Spinal cord (tissue), 10 donors: Measurements from ENCODE around the gene DHX9. TPM values are rescaled to one million over a fixed set of nuclear protein-coding genes. Genes with fewer than 3 reads are reported as not detected.
A peak's percentile ranks its signal among the peaks of the same experiment; 100 is the strongest.

Source experiments
- DNase-seq, 6 donors: peaks; one replicate each; pipeline versions ENCODE4 v3.0.0 to v3.0.0-alpha.2; 2013 to 2015; ENCODE audit warnings: low spot score in 6 of 6, low read depth in 4 of 6
- H3K27ac ChIP-seq: one replicate; pipeline ENCODE4 v1.5.1; 2013; ENCODE audit warnings: low read depth, low read length, control low read depth
- H3K27me3 ChIP-seq: one replicate; pipeline ENCODE4 v1.6.1; 2013; ENCODE audit warnings: low read length; ENCODE audit not compliant: control insufficient read depth, insufficient read depth
- H3K36me3 ChIP-seq: one replicate; pipeline ENCODE4 v1.6.1; 2013; ENCODE audit warnings: low read length; ENCODE audit not compliant: control insufficient read depth, insufficient read depth
- H3K4me1 ChIP-seq: one replicate; pipeline ENCODE4 v1.6.1; 2013; ENCODE audit warnings: low read length; ENCODE audit not compliant: control insufficient read depth, insufficient read depth
- H3K4me3 ChIP-seq: one replicate; pipeline ENCODE4 v1.5.1; 2013; ENCODE audit warnings: low read depth, low read length, control low read depth
- H3K9me3 ChIP-seq: one replicate; pipeline ENCODE4 v1.6.1; 2013; ENCODE audit warnings: low read length; ENCODE audit not compliant: control insufficient read depth, insufficient read depth
- WGBS: methylation state at CpG from one replicate; pipeline ENCODE4 v1.1.5; 2013; ENCODE audit warnings: missing lambda C conversion rate; ENCODE audit not compliant: insufficient coverage; 5-methylcytosine and 5-hydroxymethylcytosine counted together
- polyA plus RNA-seq, 2 donors: library from polyadenylated mRNA; unstranded; fragments of 120-200 nt; gene quantifications; one replicate each; pipeline ENCODE4 v1.2.1, GENCODE V29; 2013; ENCODE audit not compliant: insufficient read length in 2 of 2
- total RNA-seq, 2 donors: library from RNA; depleted of rRNA in 1 of 2; stranded (reverse); fragments of 120-200 nt in 1 of 2; fragments of >200 nt in 1 of 2; gene quantifications; one replicate each; pipeline versions ENCODE4 v1.2.3 to v1.2.4, GENCODE V29; 2013 to 2014
- donor health status: healthy.

Gene DHX9
- total and polyA plus RNA-seq, 4 donors = 163 to 195 (median 180) TPM

DNA sequence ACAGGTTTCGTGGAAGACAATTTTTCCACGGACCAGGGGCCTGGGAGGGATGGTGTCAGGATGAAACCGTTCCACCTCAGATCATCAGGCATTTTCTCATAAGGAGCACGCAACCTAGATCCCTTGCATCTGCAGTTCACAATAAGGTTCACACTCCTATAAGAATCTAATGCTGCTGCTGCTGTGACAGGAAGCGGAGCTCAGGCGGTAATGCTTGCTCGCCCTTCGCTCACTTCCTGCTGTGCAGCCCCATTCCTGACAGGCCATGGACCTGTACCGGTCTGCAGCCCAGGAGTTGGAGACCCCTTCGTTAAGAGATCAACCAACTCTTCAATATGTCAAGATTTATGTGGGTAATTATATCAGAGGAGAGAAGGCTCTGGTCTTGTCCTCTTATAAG lies 3.3 kb upstream of the DHX9 start:
- no peak overlapping the region for H3K27ac ChIP-seq
- no peak for DNase-seq
- H3K27me3 ChIP-seq = no peaks in the 10 kb centered on the region
- H3K4me1 ChIP-seq = peaks cover 11% of the 10 kb centered on the region
- H3K9me3 ChIP-seq = no peaks in the 10 kb centered on the region
- WGBS = 100% methylated on average over 3 of the region's 10 CpGs
- no peaks in the 10 kb centered on the region for H3K36me3 ChIP-seq
- no peak overlapping the region for H3K4me3 ChIP-seq

GRCh38 chr1:182841368-182841988 lies 2.3 kb downstream of the DHX9 start:
- H3K4me1 ChIP-seq = peaks cover 18% of the 10 kb centered on the region
- no peak overlapping the region for H3K27ac ChIP-seq
- DNase-seq = peak in 2 of 6 donors; percentile 14 to 35
- H3K9me3 ChIP-seq = no peaks in the 10 kb centered on the region
- no peak overlapping the region for H3K4me3 ChIP-seq
- WGBS = 10% methylated on average over 3 of the region's 10 CpGs
- no peaks in the 10 kb centered on the region for H3K27me3 ChIP-seq
- peaks cover 23% of the 10 kb centered on the region for H3K36me3 ChIP-seq

DNA sequence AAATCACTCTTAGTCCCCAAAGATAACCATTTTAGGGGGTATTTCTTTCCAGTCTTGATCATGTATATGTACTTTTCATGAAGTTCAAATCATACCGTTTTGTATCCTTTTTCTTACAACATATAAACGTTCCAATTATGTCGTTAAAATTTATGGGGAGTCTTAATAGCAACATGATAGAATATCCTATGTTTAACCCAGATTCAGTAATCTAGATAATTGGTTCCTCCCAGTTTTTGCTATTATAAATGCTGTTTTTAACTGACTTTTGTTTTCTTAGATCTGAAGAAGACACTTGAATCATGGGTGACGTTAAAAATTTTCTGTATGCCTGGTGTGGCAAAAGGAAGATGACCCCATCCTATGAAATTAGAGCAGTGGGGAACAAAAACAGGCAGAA lies 3.1 kb downstream of the DHX9 start:
- 30% methylated on average over 1 of the region's 4 CpGs for WGBS
- peaks cover 23% of the 10 kb centered on the region for H3K36me3 ChIP-seq
- no peak for DNase-seq
- H3K4me1 ChIP-seq = peaks cover 18% of the 10 kb centered on the region
- no peaks in the 10 kb centered on the region for H3K9me3 ChIP-seq
- H3K27me3 ChIP-seq = no peaks in the 10 kb centered on the region
- H3K27ac ChIP-seq = no peak overlapping the region
- H3K4me3 ChIP-seq = no peak overlapping the region

DNA sequence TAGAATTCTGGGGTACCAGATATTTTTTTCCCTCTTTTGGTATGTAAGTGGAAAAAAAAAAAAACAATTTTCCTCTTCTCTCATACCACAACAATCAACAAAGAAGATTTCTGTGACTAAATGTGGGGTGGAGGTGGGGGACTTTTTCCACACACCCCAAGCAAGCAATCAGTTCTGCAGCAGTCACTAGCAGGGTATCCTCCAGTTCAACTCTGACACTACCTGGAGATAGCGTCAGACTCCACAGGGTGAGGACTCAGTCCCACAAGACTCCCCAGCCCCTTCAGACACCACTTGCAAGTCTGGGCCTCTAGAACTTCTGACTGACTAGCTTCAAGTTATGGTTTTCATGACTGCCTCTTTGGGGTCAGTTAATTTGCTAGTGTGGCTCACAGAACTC lies 6.2 kb downstream of the DHX9 start:
- no peak for DNase-seq
- Histone ChIP-seq H3K4me1 (peaks cover 9% of the 10 kb centered on the region), H3K27me3 (no peaks in the 10 kb centered on the region), H3K36me3 (peaks cover 35% of the 10 kb centered on the region), H3K9me3 (no peaks in the 10 kb centered on the region), H3K4me3 (no peak overlapping the region), H3K27ac (no peak overlapping the region)
- 100% methylated on average over 1 of the region's 1 CpG for WGBS

GRCh38 chr1:182845894-182846293 lies 6.7 kb downstream of the DHX9 start:
- no peak overlapping the region for H3K4me3 ChIP-seq
- no peaks in the 10 kb centered on the region for H3K27me3 ChIP-seq
- H3K4me1 ChIP-seq = peaks cover 6% of the 10 kb centered on the region
- no peak overlapping the region for H3K27ac ChIP-seq
- no peak for DNase-seq
- peaks cover 37% of the 10 kb centered on the region for H3K36me3 ChIP-seq
- no peaks in the 10 kb centered on the region for H3K9me3 ChIP-seq
- WGBS = no CpG with 5 or more reads among the region's 5 CpGs

DNA sequence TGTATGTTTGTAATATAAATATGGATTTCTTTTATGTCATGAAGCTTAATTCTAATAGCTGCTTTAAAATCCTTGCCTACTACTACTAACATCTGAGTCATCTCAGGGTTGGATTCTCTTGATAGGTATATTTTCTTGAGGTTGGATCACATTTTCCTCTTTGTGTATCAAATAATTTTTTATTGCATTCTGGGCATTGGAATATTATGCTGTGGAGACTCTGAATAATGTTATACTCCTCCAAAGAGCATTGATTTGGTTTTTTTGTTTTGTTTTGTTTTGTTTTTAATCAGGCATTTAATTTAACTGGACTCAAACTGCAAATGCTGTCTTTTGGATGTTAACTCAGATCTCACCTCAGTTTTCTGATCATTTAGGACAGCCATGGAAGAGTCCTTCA lies 8.0 kb downstream of the DHX9 start:
- DNase-seq = no peak
- Histone ChIP-seq H3K27ac (no peak overlapping the region), H3K27me3 (no peaks in the 10 kb centered on the region), H3K36me3 (peaks cover 37% of the 10 kb centered on the region), H3K4me1 (peaks cover 3% of the 10 kb centered on the region), H3K9me3 (no peaks in the 10 kb centered on the region), H3K4me3 (no peak overlapping the region)

DNA sequence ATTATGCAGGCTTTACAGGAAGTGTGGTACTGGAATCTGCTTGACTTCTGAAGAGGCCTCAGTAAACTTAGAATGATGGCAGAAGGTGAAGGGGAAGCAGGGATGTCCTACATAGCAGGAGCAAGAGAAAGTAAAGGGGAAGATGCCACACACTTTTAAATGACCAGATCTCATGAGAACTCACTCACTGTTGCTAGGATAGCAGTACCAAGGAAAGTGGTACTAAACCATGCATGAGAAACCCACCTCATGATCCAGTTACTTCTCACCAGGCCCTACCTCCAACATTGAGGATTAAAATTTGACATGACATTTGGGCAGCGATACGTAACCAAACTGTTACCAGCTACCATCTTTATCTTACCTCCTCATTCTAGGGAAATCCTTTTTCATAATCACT lies 9.6 kb downstream of the DHX9 start:
- Histone ChIP-seq H3K27me3 (no peaks in the 10 kb centered on the region), H3K36me3 (peaks cover 43% of the 10 kb centered on the region), H3K27ac (no peak overlapping the region), H3K4me1 (peaks cover 3% of the 10 kb centered on the region), H3K9me3 (no peaks in the 10 kb centered on the region), H3K4me3 (no peak overlapping the region)
- DNase-seq = no peak
- WGBS = 100% methylated on average over 2 of the region's 2 CpGs

GRCh38 chr1:182850319-182850718 lies 11.2 kb downstream of the DHX9 start:
- no peaks in the 10 kb centered on the region for H3K4me1 ChIP-seq
- no peak overlapping the region for H3K4me3 ChIP-seq
- H3K27ac ChIP-seq = no peak overlapping the region
- H3K27me3 ChIP-seq = no peaks in the 10 kb centered on the region
- no peaks in the 10 kb centered on the region for H3K9me3 ChIP-seq
- peaks cover 34% of the 10 kb centered on the region for H3K36me3 ChIP-seq
- no peak for DNase-seq
- WGBS = 100% methylated on average over 1 of the region's 4 CpGs

DNA sequence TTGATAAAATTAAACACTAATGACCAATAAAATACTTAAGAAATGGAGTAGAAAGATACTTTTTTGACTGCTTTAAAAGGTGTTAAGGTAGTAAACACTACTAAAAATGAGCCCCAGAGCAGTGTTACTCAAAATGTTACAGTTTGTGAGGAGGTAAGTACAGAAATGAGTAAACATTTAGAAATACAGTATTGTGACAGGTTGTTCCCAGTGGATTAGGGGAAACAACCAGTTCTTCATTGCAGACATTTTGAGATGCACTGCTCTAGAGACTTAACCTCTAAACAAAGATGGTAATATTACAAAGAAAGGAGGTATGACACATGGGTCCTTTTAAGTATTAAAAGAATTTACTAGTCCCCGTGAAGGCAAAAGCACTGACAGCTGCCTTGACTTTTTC lies 12.7 kb downstream of the DHX9 start:
- no peaks in the 10 kb centered on the region for H3K4me1 ChIP-seq
- peaks cover 34% of the 10 kb centered on the region for H3K36me3 ChIP-seq
- WGBS = 80% methylated on average over 1 of the region's 1 CpG
- H3K27ac ChIP-seq = no peak overlapping the region
- H3K4me3 ChIP-seq = no peak overlapping the region
- H3K9me3 ChIP-seq = no peaks in the 10 kb centered on the region
- no peaks in the 10 kb centered on the region for H3K27me3 ChIP-seq
- no peak for DNase-seq

GRCh38 chr1:182855911-182856310 lies 16.8 kb downstream of the DHX9 start:
- Histone ChIP-seq H3K4me1 (no peaks in the 10 kb centered on the region), H3K36me3 (peaks cover 26% of the 10 kb centered on the region), H3K27ac (no peak overlapping the region), H3K4me3 (no peak overlapping the region), H3K27me3 (no peaks in the 10 kb centered on the region), H3K9me3 (no peaks in the 10 kb centered on the region)
- 80% methylated on average over 1 of the region's 4 CpGs for WGBS
- DNase-seq = no peak
